Keratinocyte (primary cell): ENCODE results near the gene RAB27B. TPM values are rescaled to one million over a fixed set of nuclear protein-coding genes. Genes with fewer than 3 reads are reported as not detected.

Experiments used
- DNase-seq: peaks from one replicate; pipeline ENCODE4 v3.0.0-alpha.2; 2011; ENCODE audit warnings: low read depth, missing footprints, low spot score
- FAIRE-seq: peaks from 2 replicates; lab custom pipeline; 2011; peaks lifted over from hg19 to GRCh38; lab: Jason Lieb, UNC
- H2AFZ ChIP-seq: 2 replicates; pipeline ENCODE4 v1.6.0; 2012; ENCODE audit warnings: low read length, control low read depth, inconsistent platforms; ENCODE audit not compliant: control insufficient read depth
- H3K27ac ChIP-seq: 2 replicates; pipeline ENCODE4 v1.5.1; 2011; ENCODE audit warnings: low read length; ENCODE audit not compliant: control insufficient read depth, insufficient read depth
- H3K27me3 ChIP-seq: 3 replicates; pipeline ENCODE4 v1.6.0; 2011; ENCODE audit warnings: low read length; ENCODE audit not compliant: control insufficient read depth, insufficient read depth; ENCODE audit errors: extremely low read depth
- H3K36me3 ChIP-seq, 2 experiments: 2 replicates in 1 of 2; 3 replicates in 1 of 2; pipeline ENCODE4 v1.5.1; 2011; ENCODE audit warnings: low read length in 2 of 2, mild to moderate bottlenecking in 1 of 2; ENCODE audit not compliant: control insufficient read depth in 2 of 2, insufficient read depth in 2 of 2; ENCODE audit errors: extremely low read depth in 1 of 2
- H3K4me1 ChIP-seq: 3 replicates; pipeline ENCODE4 v1.5.1; 2011; ENCODE audit warnings: low read length; ENCODE audit not compliant: control insufficient read depth, insufficient read depth; ENCODE audit errors: extremely low read depth
- H3K4me2 ChIP-seq: 3 replicates; pipeline ENCODE4 v1.6.0; 2011; ENCODE audit warnings: low read depth, low read length; ENCODE audit not compliant: control insufficient read depth, insufficient read depth; ENCODE audit errors: extremely low read depth
- H3K4me3 ChIP-seq, 3 experiments: fragments of 200-600 bp in 1 of 3; sonication (generic) in 1 of 3; 2 replicates in 2 of 3; 3 replicates in 1 of 3; pipeline ENCODE4 v1.5.1; 2011 to 2016; ENCODE audit warnings: low read length in 3 of 3, mild to moderate bottlenecking in 3 of 3, control low read depth in 2 of 3, inconsistent platforms in 1 of 3, low read depth in 1 of 3, mixed read lengths in 1 of 3, mixed run types in 1 of 3, moderate library complexity in 1 of 3; ENCODE audit not compliant: control insufficient read depth in 2 of 3, insufficient read depth in 2 of 3; ENCODE audit errors: extremely low read depth in 1 of 3
- H3K79me2 ChIP-seq: 2 replicates; pipeline ENCODE4 v1.6.0; 2012; ENCODE audit warnings: low read length; ENCODE audit not compliant: control insufficient read depth, insufficient read depth
- H3K9ac ChIP-seq: 3 replicates; pipeline ENCODE4 v1.6.0; 2011; ENCODE audit warnings: low read length; ENCODE audit not compliant: control insufficient read depth, insufficient read depth; ENCODE audit errors: extremely low read depth
- H3K9me1 ChIP-seq: 3 replicates; pipeline ENCODE4 v1.6.0; 2011; ENCODE audit warnings: low read length; ENCODE audit not compliant: control insufficient read depth, insufficient read depth; ENCODE audit errors: extremely low read depth
- H3K9me3 ChIP-seq: 2 replicates; pipeline ENCODE4 v1.5.1; 2012; ENCODE audit warnings: low read depth, low read length; ENCODE audit not compliant: control insufficient read depth
- H4K20me1 ChIP-seq: 3 replicates; pipeline ENCODE4 v1.6.0; 2011; ENCODE audit warnings: low read length; ENCODE audit not compliant: control insufficient read depth, insufficient read depth; ENCODE audit errors: extremely low read depth
- CTCF ChIP-seq, 3 experiments: IDR thresholded peaks in 1 of 3; conservative IDR thresholded peaks in 1 of 3; optimal IDR thresholded peaks in 1 of 3; 2 replicates in 2 of 3; 3 replicates in 1 of 3; pipeline versions ENCODE3 to v1.5.1; 2011; ENCODE audit warnings: low read length in 3 of 3, mild to moderate bottlenecking in 3 of 3, moderate library complexity in 2 of 3, control low read depth in 1 of 3, inconsistent platforms in 1 of 3; ENCODE audit not compliant: insufficient read depth in 2 of 3; ENCODE audit errors: extremely low read depth in 1 of 3
- EZH2 ChIP-seq: IDR thresholded peaks from one replicate; pipeline ENCODE4 v1.6.1; 2012; ENCODE audit warnings: inconsistent platforms, mild to moderate bottlenecking, low read length, moderate library complexity
- dilution Hi-C: fragments of 300-500 bp; cut with MboI; formaldehyde crosslinking; loops from one replicate; pipeline ENCODE4 v1.7.0; 2020; ENCODE audit warnings: low sequenced_read_pairs; ENCODE audit not compliant: extremely low pct_ligation_motif_present
- polyA plus RNA-seq, 5 experiments: library from polyadenylated mRNA; depleted of rRNA in 3 of 5; stranded (reverse) in 3 of 5; stranded (forward) in 1 of 5; unstranded in 1 of 5; fragments of >200 nt; gene quantifications; 1 replicate in 1 of 5; 2 replicates in 3 of 5; 3 replicates in 1 of 5; pipeline versions ENCODE4 v1.2.1 to v1.2.3, GENCODE V29; 2011 to 2012; ENCODE audit warnings: missing spikeins in 2 of 5, low read depth in 1 of 5, low replicate concordance in 1 of 5

Gene RAB27B
- polyA plus RNA-seq, 1 donor (not counting 4 experiments of a cell fraction or from before 2014, with no cell fraction given) = 4.2 TPM

GRCh38 chr18:54856105-54856646, 27.9 kb downstream of the RAB27B start:
- H3K79me2 ChIP-seq = no peaks in the 10 kb centered on the region
- no peak overlapping the region for H2AFZ ChIP-seq
- H3K27me3 ChIP-seq = no peaks in the 10 kb centered on the region
- H3K9ac ChIP-seq = no peak overlapping the region
- H4K20me1 ChIP-seq = no peaks in the 10 kb centered on the region
- no peaks in the 10 kb centered on the region for H3K4me1 ChIP-seq
- no peaks in the 10 kb centered on the region for H3K36me3 ChIP-seq
- FAIRE-seq (no peak), DNase-seq (no peak)
- no peak overlapping the region for H3K27ac ChIP-seq
- dilution Hi-C loops = no loop called here
- no peaks in the 10 kb centered on the region for H3K9me1 ChIP-seq
- no peak overlapping the region for H3K4me3 ChIP-seq
- no peaks in the 10 kb centered on the region for H3K9me3 ChIP-seq
- H3K4me2 ChIP-seq = no peak overlapping the region
- TF ChIP-seq CTCF (optimal IDR thresholded peaks at IDR 0.05 in 1 of 3, IDR thresholded peaks at IDR 0.05 in 1 of 3, conservative IDR thresholded peaks at IDR 0.05 in 1 of 3; ENCODE audit: extremely low read depth in 1 of 3, insufficient read depth in 2 of 3, low read length in 3 of 3) (no peak), EZH2 (no peak)

GRCh38 chr18:54857499-54857898, 29.2 kb downstream of the RAB27B start:
- dilution Hi-C loops = no loop called here
- H3K9me1 ChIP-seq = no peaks in the 10 kb centered on the region
- no peak for FAIRE-seq
- H3K9me3 ChIP-seq = no peaks in the 10 kb centered on the region
- H3K27ac ChIP-seq = no peak overlapping the region
- no peak overlapping the region for H3K4me2 ChIP-seq
- H3K27me3 ChIP-seq = no peaks in the 10 kb centered on the region
- H2AFZ ChIP-seq = no peak overlapping the region
- H3K9ac ChIP-seq = no peak overlapping the region
- H3K36me3 ChIP-seq = no peaks in the 10 kb centered on the region
- H4K20me1 ChIP-seq = no peaks in the 10 kb centered on the region
- H3K4me1 ChIP-seq = no peaks in the 10 kb centered on the region
- TF ChIP-seq CTCF (optimal IDR thresholded peaks at IDR 0.05 in 1 of 3, IDR thresholded peaks at IDR 0.05 in 1 of 3, conservative IDR thresholded peaks at IDR 0.05 in 1 of 3; ENCODE audit: extremely low read depth in 1 of 3, insufficient read depth in 2 of 3, low read length in 3 of 3) (no peak), EZH2 (no peak)
- H3K4me3 ChIP-seq = no peak overlapping the region
- no peaks in the 10 kb centered on the region for H3K79me2 ChIP-seq
- DNase-seq = no peak
